ENCODE data around the gene WDR87.
"Not testable (repeated sequence)": the region's sequence is repeated elsewhere in the genome, so short reads cannot be mapped to it uniquely, and the experiment has no call there.

The WDR87 gene

DNA sequence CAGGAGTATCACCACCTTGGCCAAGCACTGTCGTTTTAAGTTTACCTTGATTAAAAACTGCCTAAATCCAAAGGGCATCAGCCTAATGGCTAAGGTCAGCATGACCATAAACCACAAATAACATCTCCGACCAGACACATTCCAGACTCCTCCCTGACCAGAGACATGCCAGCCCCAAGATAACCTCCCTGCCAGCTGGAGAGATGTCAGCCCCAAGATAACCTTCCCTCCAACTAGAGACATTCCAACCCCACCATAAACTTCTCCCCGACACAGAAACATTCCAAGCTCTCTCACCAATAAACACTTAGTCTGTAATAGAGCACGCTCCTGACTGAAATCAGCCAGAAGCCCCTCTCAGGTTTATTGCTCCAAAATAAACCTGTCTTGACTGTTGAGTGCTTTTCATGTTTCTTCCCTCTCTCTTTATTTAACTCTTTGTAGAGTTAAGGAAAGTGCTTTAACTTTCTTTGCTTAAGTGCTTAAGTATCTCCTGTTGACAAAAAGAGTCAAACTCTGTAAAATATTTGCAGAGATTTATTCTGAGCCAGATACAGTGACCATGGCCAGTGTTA is 36.5 kb downstream of the WDR87 start:
- Histone ChIP-seq H3K27ac (ENCODE audit: low read length) (no peak overlapping the region), H3K4me3 (ENCODE audit: low read length) (no peak overlapping the region), H3K27me3 (ENCODE audit: control insufficient read depth, insufficient read depth, low read length) (no peaks in the 10 kb centered on the region), H3K9me3 (ENCODE audit: control insufficient read depth, low read depth, low read length) (peaks cover 11% of the 10 kb centered on the region), H3K4me1 (ENCODE audit: control insufficient read depth, low read depth, low read length) (peaks cover 9% of the 10 kb centered on the region), H3K9ac (ENCODE audit: low read length) (no peak overlapping the region), H3K36me3 (ENCODE audit: control insufficient read depth, low read depth, low read length) (no peaks in the 10 kb centered on the region)

DNA sequence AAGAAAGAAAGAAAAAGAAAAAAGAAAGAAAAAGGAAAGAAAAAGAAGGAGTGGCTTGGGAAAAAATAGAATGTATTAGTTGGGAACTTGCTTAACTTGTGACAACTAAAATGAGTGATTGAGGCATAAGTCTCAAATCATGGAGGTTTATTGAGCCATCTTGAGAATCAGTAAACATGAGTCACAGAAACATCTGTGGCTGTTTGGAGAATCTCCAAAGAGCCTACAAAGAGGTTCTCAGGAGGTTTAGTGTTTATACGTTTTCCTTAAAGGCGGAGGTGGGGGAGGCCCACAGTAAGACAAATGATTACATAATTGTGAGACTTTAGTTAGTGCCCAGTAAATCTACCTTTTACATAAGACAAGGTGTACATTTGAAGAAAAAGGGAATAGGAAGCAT is 38.6 kb downstream of the WDR87 start:
- Histone ChIP-seq H3K9me3 (ENCODE audit: control insufficient read depth, low read depth, low read length) (peaks cover 11% of the 10 kb centered on the region), H3K4me3 (ENCODE audit: low read length) (no peak overlapping the region), H3K27ac (ENCODE audit: low read length) (no peak overlapping the region), H3K27me3 (ENCODE audit: control insufficient read depth, insufficient read depth, low read length) (no peaks in the 10 kb centered on the region), H3K4me1 (ENCODE audit: control insufficient read depth, low read depth, low read length) (peaks cover 7% of the 10 kb centered on the region), H3K9ac (ENCODE audit: low read length) (no peak overlapping the region), H3K36me3 (ENCODE audit: control insufficient read depth, low read depth, low read length) (no peaks in the 10 kb centered on the region)

DNA sequence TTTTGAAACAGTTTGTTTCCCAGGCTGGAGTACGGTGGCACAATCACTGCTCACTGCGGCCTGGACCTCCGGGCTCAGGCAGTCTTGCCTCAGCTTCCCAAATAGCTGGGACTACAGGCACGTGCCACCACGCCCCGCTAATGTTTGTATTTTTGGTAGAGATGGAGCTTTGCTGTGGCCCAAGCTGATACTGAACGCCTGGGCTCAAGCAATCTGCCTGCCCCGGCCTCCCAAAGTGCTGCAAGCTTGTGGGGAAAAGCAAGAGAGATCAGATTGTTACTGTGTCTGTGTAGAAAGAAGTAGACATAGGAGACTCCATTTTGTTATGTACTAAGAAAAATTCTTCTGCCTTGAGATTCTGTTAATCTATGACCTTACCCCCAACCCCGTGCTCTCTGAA is 40.5 kb downstream of the WDR87 start:
- H3K9me3 ChIP-seq (ENCODE audit: control insufficient read depth, low read depth, low read length): peaks cover 11% of the 10 kb centered on the region
- H3K9ac ChIP-seq (ENCODE audit: low read length); H3K4me1 ChIP-seq (ENCODE audit: control insufficient read depth, low read depth, low read length); H3K4me3 ChIP-seq (ENCODE audit: low read length); H3K36me3 ChIP-seq (ENCODE audit: control insufficient read depth, low read depth, low read length); H3K27ac ChIP-seq (ENCODE audit: low read length); H3K27me3 ChIP-seq (ENCODE audit: control insufficient read depth, insufficient read depth, low read length): not testable (repeated sequence)

DNA sequence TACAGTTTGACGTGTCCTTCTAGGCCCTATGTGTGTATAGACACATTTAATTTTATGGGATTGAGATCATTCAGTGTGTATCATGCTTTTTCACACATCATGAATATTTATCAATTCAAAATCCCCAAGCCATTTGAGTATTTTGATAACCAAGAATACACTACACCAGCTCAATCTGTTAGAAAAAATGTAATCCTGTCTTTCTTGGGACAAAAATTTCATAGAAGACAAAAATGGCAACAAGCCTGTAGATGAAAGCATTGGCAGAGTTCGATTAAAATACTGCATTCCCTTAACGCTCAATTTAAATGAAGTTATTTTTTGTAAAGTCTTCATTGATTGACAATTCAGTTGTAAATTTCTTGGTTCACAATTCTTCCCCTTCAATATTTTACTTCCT is 41.9 kb downstream of the WDR87 start:
- Histone ChIP-seq H3K4me1 (ENCODE audit: control insufficient read depth, low read depth, low read length) (peaks cover 7% of the 10 kb centered on the region), H3K27me3 (ENCODE audit: control insufficient read depth, insufficient read depth, low read length) (no peaks in the 10 kb centered on the region), H3K9me3 (ENCODE audit: control insufficient read depth, low read depth, low read length) (peaks cover under 1% of the 10 kb centered on the region), H3K4me3 (ENCODE audit: low read length) (no peak overlapping the region), H3K9ac (ENCODE audit: low read length) (no peak overlapping the region), H3K36me3 (ENCODE audit: control insufficient read depth, low read depth, low read length) (no peaks in the 10 kb centered on the region), H3K27ac (ENCODE audit: low read length) (no peak overlapping the region)

DNA sequence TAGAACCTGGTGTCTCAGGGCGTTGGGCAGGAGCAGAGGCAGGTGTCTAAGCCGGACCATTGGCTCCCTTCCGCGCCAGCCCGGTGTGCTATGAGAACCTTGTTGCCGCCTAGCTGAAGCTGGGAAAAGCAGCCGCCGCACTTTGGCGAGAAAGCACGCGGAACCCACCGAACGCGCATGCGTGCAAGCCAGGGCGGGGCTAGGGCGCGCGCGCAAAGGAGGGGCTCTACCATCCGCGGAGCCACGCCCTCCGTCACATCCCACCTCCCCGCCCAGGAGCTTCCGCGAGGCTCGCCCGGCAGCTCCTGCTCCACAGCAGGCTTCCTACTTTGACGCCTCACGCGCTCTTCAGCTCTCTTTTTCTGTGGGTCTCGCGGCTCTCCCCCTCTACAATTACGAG is 51.3 kb downstream of the WDR87 start:
- Histone ChIP-seq H3K27me3 (ENCODE audit: control insufficient read depth, insufficient read depth, low read length) (no peaks in the 10 kb centered on the region), H3K27ac (ENCODE audit: low read length) (no peak overlapping the region), H3K4me1 (ENCODE audit: control insufficient read depth, low read depth, low read length) (no peaks in the 10 kb centered on the region), H3K36me3 (ENCODE audit: control insufficient read depth, low read depth, low read length) (no peaks in the 10 kb centered on the region), H3K4me3 (ENCODE audit: low read length) (no peak overlapping the region), H3K9ac (ENCODE audit: low read length) (no peak overlapping the region), H3K9me3 (ENCODE audit: control insufficient read depth, low read depth, low read length) (no peaks in the 10 kb centered on the region)

DNA sequence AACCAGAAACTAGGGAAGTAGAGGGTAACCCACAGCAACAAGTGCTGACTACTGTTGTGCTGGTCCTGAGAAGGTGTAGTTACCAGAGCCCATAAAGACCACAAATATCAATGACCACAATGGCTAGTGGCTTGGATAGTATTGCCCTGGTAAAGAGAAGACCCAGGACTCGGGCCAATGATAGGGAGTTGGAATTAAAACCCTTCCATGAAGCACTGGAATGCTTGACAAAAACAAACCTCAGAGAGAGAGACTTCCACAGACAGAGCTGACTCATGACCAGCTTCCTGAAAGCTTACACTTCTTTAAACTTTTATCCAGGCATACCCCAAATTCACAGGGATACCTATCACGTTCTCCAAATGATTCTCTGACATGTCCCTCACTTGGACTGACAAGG is 60.5 kb downstream of the WDR87 start:
- no peak overlapping the region for H3K27ac ChIP-seq (ENCODE audit: low read length)
- peaks cover 2% of the 10 kb centered on the region for H3K9me3 ChIP-seq (ENCODE audit: control insufficient read depth, low read depth, low read length)
- H3K36me3 ChIP-seq (ENCODE audit: control insufficient read depth, low read depth, low read length): no peaks in the 10 kb centered on the region
- H3K4me3 ChIP-seq (ENCODE audit: low read length): no peak overlapping the region
- H3K9ac ChIP-seq (ENCODE audit: low read length): no peak overlapping the region
- H3K27me3 ChIP-seq (ENCODE audit: control insufficient read depth, insufficient read depth, low read length): no peaks in the 10 kb centered on the region
- H3K4me1 ChIP-seq (ENCODE audit: control insufficient read depth, low read depth, low read length): no peaks in the 10 kb centered on the region
